A549 (cell line): ENCODE measurements around the gene YPEL4.

Experiments
- CEBPB ChIP-seq, 2 experiments: fragments of >200 bp in 1 of 2; sonication (Bioruptor Twin) in 1 of 2; formaldehyde crosslinking in 1 of 2; IDR thresholded peaks; 2 replicates each; pipeline ENCODE4 v1.6.1; 2012 to 2016
- CTCF ChIP-seq: fragments of >200 bp; sonication (Bioruptor Twin); formaldehyde crosslinking; IDR thresholded peaks from 3 replicates; pipeline ENCODE4 v1.5.1; 2016
- HOXA7 ChIP-seq: fragments of 250-450 bp; sonication (Bioruptor Pico); IDR thresholded peaks from 2 replicates; pipeline ENCODE4 v1.5.0; 2020; ENCODE audit warnings: mild to moderate bottlenecking, moderate library complexity
- MAZ ChIP-seq: fragments of 150-350 bp; IDR thresholded peaks from 2 replicates; pipeline ENCODE4 v1.6.1; 2014; ENCODE audit warnings: antibody characterized with exemption, low read depth, low read length, borderline replicate concordance
- PBX3 ChIP-seq: IDR thresholded peaks from 2 replicates; pipeline ENCODE4 v1.6.1; 2012
- POLR2A ChIP-seq: IDR thresholded peaks from 2 replicates; pipeline ENCODE4 v1.6.1; 2012; ENCODE audit warnings: mild to moderate bottlenecking, low read length
- RFX5 ChIP-seq: fragments of 450-650 bp; IDR thresholded peaks from 2 replicates; pipeline ENCODE4 v1.7.1; 2014; ENCODE audit warnings: antibody characterized with exemption, mild to moderate bottlenecking, moderate library complexity

GRCh38 chr11:57652662-57653061, 3.0 kb upstream of the YPEL4 start:
- TF ChIP-seq POLR2A: no peak
- no peak for TF ChIP-seq CTCF
- TF ChIP-seq RFX5: no peak
- TF ChIP-seq PBX3: no peak
- TF ChIP-seq HOXA7: no peak
- no peak for TF ChIP-seq CEBPB (IDR thresholded peaks at IDR 0.05)
- TF ChIP-seq MAZ: no peak
